Measurements from ENCODE around the gene MRPS9.

The MRPS9 gene

GRCh38 chr2:105125920-105126319 is 88.1 kb downstream of the MRPS9 start:
- DNase-seq, result no peak

- no peak for DNase-seq
Observed at GRCh38 chr2:105126336-105126735, 88.5 kb downstream of the MRPS9 start.

- DNase-seq, result no peak
Observed at GRCh38 chr2:105127289-105127915, 89.5 kb downstream of the MRPS9 start.

- DNase-seq, result no peak
Observed at GRCh38 chr2:105129722-105130232, 91.9 kb downstream of the MRPS9 start.

GRCh38 chr2:105130546-105130945 is 92.7 kb downstream of the MRPS9 start:
- DNase-seq, result no peak

- no peak for DNase-seq
Observed at GRCh38 chr2:105134081-105134480, 96.2 kb downstream of the MRPS9 start.

- no peak for DNase-seq
Observed at GRCh38 chr2:105135436-105135835, 97.6 kb downstream of the MRPS9 start.

GRCh38 chr2:105136394-105136793 is 98.5 kb downstream of the MRPS9 start:
- DNase-seq, result no peak

GRCh38 chr2:105138643-105139042 is 100.8 kb downstream of the MRPS9 start:
- DNase-seq, result no peak

GRCh38 chr2:105139556-105140239 is 101.8 kb downstream of the MRPS9 start:
- no peak for DNase-seq

- DNase-seq, result no peak
Observed at GRCh38 chr2:105140240-105140568, 102.3 kb downstream of the MRPS9 start.

GRCh38 chr2:105141099-105141614 is 103.3 kb downstream of the MRPS9 start:
- DNase-seq, result no peak

- no peak for DNase-seq
Observed at GRCh38 chr2:105142239-105142638, 104.4 kb downstream of the MRPS9 start.

GRCh38 chr2:105143094-105143466 is 105.2 kb downstream of the MRPS9 start:
- no peak for DNase-seq

GRCh38 chr2:105143467-105144151 is 105.7 kb downstream of the MRPS9 start:
- no peak for DNase-seq

- no peak for DNase-seq
Observed at GRCh38 chr2:105144152-105144940, 106.5 kb downstream of the MRPS9 start.

- DNase-seq, result no peak
Observed at GRCh38 chr2:105144941-105145300, 107.1 kb downstream of the MRPS9 start.

- no peak for DNase-seq
Observed at GRCh38 chr2:105149272-105149671, 111.4 kb downstream of the MRPS9 start.
